Measurements from ENCODE around the gene DPF1.

Gene DPF1

DNA sequence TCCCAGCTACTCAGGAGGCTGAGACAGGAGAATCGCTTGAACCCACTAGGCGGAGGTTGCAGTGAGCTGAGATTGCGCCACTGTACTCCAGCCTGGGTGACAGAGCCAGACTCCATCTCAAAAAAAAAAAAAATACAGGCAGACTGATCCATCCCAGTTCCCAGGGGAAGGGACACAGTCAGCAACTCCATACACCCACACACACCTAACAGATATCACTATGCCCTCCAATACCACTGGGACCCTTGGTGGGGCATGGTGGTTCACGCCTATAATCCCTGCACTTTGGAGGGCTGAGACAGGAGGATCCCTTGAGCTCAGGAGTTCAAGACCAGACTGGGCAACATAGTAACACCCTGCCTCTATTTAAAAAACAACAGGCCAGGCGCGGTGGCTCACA, 2.6 kb downstream of the DPF1 start:
- no peak for DNase-seq (ENCODE audit: low read depth in 2 of 2)

DNA sequence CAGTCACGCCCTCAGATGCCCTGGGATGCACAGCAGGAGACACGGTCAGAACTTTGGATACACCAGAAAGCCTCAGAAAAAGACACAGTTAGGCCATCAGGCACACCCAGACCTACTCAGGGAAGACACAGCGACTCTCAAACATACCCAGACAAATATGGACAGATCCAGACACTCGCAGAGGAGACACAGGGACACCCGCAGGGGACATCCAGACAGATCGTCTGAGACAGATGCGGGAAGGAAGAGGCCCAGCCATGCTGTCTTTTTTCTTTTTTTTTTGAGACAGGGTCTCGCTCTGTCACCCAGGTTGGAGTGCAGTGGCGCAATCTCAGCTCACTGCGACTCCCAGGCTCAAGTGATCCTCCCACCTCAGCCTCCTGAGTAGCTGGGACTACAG, 4.8 kb downstream of the DPF1 start:
- no peak for DNase-seq (ENCODE audit: low read depth in 2 of 2)

DNA sequence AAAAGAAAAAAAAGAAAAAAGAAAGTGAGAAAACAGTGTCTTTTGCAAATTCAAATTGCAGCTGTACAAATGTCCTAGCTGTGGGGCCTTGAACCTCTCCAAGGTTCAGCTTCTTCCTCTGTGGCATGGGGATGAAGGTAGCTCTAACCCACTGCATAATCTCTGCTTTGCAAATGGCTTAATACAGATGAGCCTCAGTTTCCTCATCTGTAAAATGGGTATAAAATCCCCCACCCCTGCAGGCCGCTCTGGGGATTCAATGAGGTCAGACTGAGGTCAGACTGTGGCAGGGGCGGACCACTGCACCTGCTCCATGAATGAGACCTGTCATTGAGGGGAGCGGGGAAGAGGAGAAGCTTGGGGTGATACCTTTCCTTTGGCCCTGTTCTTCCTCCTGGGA, 5.8 kb downstream of the DPF1 start:
- DNase-seq (ENCODE audit: low read depth in 2 of 2) = no peak

DNA sequence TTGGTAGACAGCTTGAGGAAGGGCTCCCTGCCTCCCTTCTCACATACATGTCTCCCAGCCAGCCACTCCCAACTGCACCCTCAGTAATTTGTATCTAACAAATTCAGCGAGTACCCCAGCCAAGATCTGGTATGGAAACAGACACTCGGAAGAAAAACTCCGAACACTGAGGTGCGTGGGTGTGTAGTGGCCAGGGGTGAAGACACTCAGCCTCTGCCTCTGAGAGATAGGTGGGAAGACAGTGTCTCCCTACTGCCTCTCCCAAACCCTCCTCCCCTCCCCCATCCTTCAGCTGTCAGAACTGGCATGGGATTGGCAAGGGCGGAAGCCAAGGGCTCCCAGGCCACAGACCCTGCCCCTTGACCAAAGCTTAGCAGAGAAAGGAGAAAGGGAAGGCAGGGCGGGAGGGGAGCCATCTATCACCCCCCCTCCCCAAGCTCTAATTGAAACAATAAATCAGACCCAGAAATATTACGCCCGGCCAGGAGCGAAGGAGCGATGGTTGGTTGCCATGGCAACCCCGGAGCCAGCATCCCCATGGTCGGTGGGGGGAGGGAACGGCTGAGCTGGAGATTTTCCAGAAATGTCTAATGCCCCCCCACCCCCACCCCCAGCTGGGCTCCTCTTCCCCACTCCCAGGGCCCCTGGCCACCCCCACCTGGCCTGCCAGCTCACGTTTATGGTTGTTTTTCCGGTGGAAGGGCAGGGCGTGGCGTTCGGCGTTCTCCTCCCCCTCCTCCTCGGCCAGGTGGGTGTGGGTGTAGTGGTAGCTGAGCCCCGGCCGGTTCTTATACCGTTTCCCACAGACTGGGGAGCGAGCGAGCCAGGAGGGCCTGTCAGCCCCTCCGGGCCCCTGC, 7.0 kb downstream of the DPF1 start:
- DNase-seq (ENCODE audit: low read depth in 2 of 2) = no peak

DNA sequence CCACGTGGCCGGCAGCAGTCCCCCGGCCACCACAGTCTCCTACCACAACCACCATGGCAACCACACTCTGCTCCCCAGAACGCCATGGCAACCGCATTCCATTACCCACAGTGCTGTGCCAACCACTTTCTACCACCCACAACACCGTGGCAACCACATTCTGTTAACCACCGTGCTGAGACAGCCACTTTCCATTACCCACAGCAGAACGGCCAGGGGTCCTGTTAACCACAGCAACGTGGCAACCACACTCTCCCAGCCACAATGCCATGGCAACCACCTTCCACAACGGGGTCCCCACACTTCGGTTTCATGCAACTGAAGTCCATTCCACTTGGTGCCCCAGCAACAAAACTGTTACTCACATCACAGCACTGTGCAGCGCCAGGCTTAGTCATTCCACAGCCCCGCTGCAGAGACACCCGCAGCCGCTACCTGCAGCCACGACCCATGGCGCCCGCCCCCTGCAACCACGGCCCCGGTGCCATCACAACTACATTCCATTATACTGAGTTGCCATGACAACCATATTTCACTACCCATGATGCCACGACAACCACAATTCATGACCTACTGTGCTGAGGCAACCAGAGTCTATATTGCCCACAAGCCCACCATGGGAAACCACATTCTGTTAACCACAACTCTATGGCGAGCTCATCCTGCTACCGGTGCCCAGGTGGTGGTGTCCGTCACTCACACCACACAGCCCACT, 10.0 kb downstream of the DPF1 start:
- DNase-seq (ENCODE audit: low read depth in 2 of 2) = peak; percentile 32 to 35

DNA sequence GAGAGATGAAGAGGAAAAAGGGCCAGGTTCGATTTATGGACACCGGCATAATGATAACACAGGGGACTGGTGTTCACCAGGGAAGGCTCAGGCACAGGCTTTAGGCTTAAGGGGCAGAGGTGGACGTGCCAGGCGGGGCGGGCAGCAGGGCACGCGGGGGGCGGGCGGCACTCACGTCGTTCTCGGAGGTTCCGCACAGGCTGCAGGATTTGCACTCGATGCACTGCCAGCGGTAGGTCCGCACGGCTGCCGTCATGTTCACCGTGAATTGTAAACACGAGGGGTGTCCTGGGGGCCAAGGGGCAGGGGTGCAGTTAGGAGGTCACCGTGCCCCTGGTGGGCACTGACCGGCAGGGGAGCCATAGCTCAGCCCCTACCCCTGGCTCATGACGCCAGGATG, 10.6 kb downstream of the DPF1 start:
- no peak for DNase-seq (ENCODE audit: low read depth in 2 of 2)

DNA sequence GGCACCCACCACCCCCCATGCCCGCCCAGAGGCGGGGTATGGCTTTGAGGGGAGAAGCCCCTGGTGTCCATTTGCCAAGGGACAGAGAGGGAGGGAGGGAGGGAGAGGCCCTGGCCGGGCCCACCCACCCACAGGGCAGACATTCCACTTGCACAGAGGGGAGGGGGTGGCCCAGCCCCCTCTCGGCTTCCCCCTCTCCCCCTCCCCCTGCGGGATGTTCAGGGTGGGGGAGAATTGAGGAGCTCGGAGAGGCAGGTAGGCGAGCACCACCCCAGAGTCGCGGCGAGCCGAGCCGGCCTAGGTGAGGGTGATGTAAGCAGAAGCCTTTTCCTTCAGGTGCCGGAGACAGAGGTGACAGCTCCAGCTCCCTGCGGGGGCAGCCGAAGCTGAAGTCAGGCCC, 12.3 kb downstream of the DPF1 start:
- no peak for DNase-seq (ENCODE audit: low read depth in 2 of 2)

DNA sequence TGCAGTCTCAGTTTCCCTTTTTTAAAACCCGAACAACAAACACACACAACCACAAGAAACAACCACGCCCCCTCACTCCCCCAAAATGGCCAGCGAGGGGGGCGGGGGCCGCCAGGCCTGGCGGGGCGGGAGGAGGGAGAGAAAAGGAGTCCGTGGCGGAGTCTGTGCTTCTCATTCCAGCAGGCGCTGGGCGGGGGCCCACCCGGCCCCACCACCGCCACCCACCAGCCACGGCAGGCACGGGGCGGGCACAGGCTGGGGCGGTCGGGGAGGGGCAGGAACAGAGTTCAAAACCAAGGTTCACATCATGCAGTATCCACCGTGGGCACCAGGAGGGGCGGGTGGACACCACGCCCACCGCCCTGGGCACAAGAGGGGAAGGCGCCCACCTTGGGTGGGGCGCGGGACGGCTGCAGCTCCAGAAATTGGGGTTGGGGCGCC, 12.9 kb downstream of the DPF1 start:
- DNase-seq (ENCODE audit: low read depth in 2 of 2) = no peak

DNA sequence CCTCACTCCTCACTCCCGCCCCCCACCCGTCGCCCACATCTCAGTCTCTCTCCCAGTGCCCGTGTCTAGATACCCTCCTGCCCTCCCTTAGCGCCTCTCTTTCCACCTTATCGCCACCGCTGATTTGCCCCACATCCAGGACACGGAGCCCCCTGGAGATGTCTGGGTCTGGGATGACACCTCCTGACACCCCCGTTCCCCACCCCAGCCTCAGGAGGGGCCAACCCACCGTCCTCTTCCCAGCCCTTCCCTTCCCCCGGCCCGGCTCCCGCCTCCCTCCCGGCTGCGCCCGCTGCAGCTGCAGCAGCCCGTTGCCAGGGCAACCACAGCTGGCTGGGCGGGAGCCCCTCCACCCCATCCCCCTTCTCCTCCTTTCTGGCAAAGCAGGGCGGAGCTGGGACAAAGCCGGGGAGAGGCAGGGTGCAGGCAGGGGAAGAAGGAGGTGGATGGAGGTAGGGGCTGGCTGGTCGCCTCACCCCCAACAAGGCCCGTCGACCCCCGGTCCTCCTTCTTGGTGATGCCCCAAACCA, 13.5 kb downstream of the DPF1 start:
- no peak for DNase-seq (ENCODE audit: low read depth in 2 of 2)

DNA sequence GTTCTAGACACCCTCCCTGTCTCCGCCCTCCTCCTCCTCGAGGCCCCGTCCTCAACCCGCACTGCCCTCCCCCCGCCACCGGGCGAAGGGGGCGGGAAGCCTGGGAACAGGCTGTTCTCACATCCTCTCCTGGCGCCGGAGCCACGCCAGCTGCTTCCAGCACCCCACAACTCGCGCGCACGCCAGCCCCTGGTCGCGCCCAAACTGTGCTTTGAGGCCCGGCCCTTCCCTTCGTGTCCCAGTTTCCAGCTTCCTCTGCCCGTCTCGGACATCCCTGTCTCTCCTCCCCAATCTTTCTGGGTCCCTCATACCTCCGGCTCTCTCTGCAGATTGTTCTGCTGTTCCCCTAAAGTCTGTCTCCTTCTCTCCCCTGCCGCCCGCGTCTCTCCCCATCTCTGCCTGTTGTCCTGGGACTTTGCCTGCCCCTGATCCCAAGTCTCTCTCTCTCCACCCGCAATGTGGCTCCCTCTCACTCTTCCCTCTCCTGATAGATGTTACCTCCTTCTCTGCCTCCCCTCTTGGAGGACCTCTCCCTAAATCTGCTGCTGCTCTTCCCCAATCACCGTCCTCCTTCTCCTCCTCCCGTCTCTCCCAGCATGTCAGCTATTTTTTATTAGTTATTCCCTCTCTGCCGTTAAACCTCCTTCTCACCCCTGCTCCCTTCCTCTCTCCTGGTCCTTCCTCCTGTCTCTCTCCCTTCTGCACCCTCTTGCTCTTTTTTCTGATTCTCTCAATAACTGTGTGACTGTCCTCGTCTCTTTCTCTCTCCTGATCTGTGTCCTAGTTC, 14.2 kb downstream of the DPF1 start:
- no peak for DNase-seq (ENCODE audit: low read depth in 2 of 2)

DNA sequence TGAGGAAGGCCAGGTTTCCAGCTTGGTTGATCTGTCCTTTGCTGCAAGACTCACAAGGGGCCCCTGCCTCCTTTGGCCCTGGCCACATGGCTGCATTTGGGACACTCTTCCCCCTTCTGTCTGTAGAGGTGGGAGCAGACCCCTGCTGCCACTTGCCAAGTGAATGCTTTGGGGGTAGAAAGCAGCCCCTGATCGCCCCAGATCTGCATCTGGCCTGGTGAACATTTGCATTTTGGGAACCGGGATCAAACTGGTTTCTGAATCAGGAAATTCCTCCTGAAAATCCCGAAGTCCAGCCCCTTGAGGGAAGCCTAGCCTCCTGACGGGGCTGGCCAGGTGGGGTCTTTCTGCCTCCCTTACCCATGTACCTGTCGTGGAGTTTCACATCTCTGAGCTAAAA, 14.9 kb downstream of the DPF1 start:
- no peak for DNase-seq (ENCODE audit: low read depth in 2 of 2)

DNA sequence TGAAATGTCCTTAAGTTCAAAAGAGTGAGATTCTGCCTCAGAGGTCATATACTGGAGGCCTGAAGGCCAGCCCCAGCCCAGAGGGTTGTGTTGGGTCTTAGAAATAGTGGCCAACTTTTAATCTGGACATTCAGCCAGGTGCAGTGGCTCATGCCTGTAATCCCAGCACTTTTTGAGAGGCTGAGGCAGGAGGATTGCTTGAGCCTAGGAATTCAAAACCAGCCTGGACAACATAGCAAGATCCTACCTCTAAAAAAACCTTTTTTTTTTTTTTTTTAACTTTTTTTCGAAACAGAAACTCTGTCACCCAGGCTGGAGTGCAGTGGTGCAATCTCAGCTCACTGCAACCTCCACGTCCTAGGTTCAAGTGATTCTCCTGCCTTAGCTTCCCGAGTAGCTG, 15.5 kb downstream of the DPF1 start:
- DNase-seq (ENCODE audit: low read depth in 2 of 2) = no peak

DNA sequence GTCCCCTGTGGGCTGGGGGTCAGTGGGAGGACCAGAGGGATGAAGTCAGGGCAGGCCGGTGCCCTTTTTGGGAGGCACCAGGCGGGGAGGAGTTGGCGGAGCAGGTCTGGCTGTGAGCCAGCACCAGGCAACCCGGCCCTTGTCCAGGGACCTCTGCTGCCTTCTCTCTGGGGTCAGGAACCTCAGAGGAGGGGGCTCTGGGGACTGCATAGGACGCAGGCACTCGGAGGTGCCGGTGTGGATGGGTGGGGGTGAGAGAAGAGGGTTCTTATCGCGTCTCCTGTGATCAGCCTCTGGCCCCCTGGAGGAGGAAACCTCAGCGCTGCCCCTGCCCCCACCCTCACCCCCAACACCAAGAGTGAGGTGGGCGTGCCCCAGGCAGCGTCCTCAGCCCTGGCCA, 16.5 kb downstream of the DPF1 start:
- DNase-seq (ENCODE audit: low read depth in 2 of 2) = no peak

DNA sequence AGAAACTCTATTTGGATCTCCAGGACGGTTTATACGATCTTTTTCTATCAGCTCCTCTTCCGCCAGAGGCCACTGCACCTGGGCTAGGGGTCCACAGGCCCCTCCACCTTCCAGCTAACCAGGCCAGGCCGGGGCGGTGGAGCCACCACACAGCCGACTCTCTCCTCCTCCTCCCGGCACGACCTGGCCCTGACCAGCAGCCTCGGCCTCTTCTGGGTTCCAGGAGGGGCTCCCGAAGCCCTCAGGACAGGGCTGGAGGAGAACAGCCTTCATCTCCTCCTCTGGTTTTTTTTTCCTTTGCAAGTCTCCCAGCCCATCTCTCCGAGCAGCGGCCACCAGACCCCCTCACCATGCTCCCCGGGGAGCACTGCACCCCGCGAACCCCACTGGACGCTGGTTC, 17.1 kb downstream of the DPF1 start:
- DNase-seq (ENCODE audit: low read depth in 2 of 2) = no peak

DNA sequence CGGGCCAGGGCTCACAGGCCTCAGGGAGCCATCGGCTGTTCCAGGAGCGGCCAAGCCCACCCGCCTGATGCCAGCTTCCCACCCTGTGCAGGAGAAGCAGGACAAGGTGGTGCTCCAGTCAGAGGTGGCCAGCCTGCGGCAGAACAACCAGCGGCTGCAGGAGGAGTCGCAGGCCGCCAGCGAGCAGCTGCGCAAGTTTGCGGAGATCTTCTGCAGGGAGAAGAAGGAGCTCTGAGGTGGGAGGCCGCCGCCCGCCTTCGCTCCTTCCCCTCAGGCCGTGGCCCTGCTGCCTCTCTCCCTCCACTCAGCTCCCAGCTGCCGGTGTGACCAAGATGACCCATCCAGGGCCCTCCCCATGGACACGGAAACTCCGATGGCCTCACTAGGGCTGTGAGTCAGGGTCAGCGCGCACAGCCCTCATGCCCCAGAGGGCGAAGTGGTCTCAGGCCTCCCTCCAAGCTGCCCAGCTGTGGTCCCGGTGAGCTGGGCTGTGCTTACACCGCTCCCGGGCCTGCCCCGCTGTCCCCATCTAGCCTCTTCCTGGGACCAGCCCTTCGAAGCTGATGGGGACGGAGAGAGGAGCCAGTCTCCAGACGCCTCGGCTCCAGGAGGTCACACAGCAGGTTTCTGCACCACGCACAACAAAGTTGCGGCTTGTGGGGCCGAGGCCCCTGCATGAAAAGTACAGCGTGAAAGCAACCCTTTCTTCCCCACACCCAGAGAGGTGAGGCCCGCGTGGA, 17.8 kb downstream of the DPF1 start:
- DNase-seq (ENCODE audit: low read depth in 2 of 2) = no peak

DNA sequence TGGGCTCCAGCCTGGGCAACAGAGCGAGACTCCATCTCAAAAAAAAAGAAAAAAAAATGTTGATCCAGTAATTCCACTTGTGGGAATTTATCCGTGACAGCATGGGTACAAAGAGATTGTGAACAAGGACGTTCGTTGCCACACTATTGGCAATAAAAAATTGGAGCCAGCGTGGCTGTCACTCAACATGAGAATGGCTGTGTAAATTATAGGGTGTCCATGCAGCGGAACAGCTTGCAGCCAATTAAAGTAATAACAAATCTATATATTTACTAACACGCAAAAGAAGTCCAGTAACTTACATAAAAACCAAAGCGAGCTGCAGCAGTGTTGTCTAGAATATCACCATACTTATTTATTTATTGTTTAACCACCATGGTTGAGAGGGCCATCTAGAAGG, 19.3 kb downstream of the DPF1 start:
- DNase-seq (ENCODE audit: low read depth in 2 of 2) = no peak

DNA sequence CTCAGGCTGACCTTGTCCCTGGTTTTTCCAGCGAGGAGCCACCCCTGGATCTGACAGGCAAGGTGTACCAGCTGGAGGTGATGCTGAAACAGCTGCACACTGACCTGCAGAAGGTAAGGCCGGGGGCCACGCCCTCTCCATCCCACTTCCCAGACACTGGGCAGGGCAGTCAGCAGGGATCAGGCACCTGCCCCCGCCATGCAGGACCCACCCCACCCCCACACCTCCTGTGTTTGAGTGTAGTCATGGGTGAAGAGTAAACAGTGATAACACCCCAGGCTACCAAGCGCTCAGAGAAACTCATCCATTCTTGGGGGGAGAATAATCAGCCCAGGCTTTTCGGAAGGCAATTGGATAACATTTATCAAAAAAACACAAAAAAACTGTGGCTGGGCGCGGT, 19.9 kb downstream of the DPF1 start:
- no peak for DNase-seq (ENCODE audit: low read depth in 2 of 2)

DNA sequence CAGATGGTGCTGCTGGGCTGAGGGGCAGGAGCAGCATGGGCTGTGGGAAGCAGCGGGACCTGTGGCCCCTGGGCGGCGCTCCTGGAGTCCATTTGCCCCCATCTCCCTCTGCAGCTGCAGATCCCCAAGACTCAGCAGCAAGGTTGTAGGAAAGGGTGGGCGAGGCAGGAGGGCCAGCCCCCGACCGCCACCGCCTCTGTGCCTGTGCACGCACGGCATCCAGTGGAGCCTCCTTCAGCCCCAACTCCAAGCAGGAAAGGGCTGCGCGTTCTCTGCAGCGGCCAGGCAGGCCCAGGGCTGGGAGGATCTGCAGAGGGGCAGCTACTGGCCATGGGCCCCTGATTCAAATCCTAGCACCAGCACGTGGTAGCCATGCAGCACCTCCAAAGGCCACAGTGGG, 20.8 kb downstream of the DPF1 start:
- DNase-seq (ENCODE audit: low read depth in 2 of 2) = no peak

DNA sequence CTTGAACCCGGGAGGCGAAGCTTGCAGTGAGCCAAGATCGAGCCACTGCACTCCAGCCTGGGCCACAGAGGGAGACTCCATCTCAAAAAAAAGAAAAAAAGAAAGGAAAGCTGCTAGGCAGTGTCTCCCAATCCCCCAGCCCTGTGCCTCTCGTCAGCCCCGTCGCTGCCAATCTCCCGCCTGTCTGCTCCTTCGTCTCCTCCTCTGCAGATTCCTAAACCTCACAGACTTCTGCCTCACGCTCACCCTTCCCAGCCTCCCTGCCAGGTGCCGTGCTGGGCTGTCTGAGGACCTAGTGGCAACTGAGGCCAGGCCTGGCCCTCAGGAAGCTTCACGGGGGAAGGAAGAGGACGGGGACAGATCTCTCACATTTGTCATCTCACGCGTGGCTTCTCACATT, 21.5 kb downstream of the DPF1 start:
- DNase-seq (ENCODE audit: low read depth in 2 of 2) = no peak

DNA sequence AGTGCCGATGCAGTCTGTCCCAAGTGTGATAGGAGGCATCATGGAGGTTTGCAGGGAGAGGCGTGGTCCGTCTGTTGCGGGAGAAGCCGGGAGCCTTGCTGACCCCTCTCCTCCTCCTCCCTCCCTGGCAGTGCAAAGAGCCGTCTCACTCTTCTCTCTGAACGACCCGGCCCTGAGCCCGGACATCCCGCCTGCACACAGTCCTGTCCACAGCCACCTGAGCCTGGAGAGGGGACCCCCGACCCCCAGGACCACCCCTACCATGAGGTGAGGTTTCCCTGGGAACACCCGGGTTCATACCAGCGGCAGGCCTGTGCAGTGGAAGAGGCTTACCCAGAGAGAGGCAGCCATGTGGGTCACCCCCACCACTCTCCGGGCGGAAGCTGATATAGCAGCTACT, 22.3 kb downstream of the DPF1 start:
- no peak for DNase-seq (ENCODE audit: low read depth in 2 of 2)

DNA sequence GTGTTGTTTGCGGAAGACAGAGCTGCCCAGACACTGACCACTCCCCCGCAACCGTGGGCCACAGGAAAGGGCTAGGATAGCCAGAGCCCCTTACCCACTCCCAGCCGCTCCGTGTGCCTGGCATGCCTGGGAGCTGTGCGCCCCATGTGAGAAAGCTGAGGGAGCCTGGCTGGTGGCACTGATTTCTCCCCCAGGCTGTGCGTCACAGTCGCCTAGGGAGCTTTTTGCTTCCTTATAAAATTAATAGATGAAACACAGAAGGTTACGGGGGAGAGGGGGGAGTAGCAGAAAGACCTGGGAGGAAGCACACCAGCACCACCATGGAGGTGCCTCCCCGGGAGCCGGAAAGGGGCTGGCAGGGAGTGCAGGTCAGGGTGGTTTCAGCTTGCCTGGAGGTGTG, 24.7 kb downstream of the DPF1 start:
- DNase-seq (ENCODE audit: low read depth in 2 of 2) = no peak
